Coronary artery (tissue), 2 donors: Measurements from ENCODE around the gene MCCC2.
"Not testable (repeated sequence)": the region's sequence is repeated elsewhere in the genome, so short reads cannot be mapped to it uniquely, and the experiment has no call there.

ENCODE experiments used
- DNase-seq: peaks from one replicate; pipeline ENCODE4 v3.0.0-alpha.2; 2017; ENCODE audit warnings: low spot score
- H3K27ac ChIP-seq, 2 donors: fragments of 200-600 bp; sonication (generic); one replicate each; pipeline ENCODE4 v1.5.1; 2016 to 2019
- H3K4me3 ChIP-seq: fragments of 200-600 bp; sonication (generic); 2 replicates; pipeline ENCODE4 v1.5.1; 2016; ENCODE audit warnings: mild to moderate bottlenecking, moderate library complexity
- TF ChIP-seq, protein P1 (sequence below): fragments of 200-600 bp; sonication (generic); IDR thresholded peaks from one replicate; pipeline ENCODE4 v1.5.1; 2019; ENCODE audit warnings: antibody characterized with exemption

The MCCC2 gene

DNA sequence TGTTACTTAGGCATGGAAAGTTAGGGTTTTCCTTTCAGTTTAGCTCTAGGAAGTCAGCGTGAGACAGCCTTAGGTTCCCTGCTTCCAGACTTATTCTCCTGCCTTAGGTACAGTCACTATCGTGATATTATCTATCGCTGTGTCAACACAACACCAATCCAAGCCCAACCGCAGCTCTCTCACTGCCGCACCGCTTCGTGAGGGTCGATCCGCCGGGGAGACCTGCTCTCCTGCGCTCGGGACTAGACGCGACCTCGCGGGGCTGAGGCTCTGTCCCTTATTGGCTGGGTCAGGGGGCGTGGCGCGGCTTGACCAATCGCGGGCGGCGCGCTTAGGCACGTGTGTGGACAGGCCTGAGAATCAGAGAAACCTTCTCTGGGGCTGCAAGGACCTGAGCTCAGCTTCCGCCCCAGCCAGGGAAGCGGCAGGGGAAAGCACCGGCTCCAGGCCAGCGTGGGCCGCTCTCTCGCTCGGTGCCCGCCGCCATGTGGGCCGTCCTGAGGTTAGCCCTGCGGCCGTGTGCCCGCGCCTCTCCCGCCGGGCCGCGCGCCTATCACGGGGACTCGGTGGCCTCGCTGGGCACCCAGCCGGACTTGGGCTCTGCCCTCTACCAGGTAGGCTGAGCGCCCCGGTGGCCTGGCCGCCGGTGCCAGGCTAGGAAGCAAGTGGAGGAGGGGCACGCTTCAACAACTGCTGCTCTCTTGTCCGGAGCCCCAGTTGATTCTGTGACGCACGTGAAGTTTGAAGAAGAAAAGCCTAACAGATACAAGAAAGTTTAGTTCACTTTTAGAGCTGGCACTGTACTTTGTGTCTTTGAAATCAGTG lies at the start of gene MCCC2:
MCCC2 (plus strand) TSS at position 400 of the 825 bp plus-strand sequence; CDS start at position 486, 86 bp downstream.
- Histone ChIP-seq H3K27ac (peak within 1 kb of the TSS; percentile 71 to 92), H3K4me3 (peak within 1 kb of the TSS; percentile 96)
- DNase-seq = peak; percentile 98
- TF ChIP-seq, protein P1, sequence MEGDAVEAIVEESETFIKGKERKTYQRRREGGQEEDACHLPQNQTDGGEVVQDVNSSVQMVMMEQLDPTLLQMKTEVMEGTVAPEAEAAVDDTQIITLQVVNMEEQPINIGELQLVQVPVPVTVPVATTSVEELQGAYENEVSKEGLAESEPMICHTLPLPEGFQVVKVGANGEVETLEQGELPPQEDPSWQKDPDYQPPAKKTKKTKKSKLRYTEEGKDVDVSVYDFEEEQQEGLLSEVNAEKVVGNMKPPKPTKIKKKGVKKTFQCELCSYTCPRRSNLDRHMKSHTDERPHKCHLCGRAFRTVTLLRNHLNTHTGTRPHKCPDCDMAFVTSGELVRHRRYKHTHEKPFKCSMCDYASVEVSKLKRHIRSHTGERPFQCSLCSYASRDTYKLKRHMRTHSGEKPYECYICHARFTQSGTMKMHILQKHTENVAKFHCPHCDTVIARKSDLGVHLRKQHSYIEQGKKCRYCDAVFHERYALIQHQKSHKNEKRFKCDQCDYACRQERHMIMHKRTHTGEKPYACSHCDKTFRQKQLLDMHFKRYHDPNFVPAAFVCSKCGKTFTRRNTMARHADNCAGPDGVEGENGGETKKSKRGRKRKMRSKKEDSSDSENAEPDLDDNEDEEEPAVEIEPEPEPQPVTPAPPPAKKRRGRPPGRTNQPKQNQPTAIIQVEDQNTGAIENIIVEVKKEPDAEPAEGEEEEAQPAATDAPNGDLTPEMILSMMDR = no peak

DNA sequence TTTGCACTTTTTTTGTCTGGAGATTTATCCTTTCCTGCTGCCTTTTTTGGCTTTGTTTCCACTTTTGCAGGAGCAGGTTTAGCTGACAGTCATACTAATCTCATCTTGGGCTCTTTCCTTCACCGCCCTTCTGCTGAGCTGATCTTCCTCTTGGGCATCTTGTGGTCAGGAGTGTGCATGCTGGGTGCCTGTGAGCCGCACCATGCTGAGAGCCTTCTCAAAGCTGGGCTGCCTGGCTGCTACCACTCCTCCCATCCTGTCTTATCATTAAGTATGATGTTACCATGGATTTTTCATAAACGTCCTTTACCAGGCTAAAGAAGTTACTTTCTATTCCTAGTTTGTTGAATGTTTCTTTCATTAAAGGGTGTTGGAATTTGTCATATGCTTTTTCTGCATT lies 49.5 kb upstream of the MCCC2 start:
- no peak overlapping the region for H3K4me3 ChIP-seq
- H3K27ac ChIP-seq = no peak overlapping the region
- TF ChIP-seq, protein P1 = no peak
- no peak for DNase-seq

DNA sequence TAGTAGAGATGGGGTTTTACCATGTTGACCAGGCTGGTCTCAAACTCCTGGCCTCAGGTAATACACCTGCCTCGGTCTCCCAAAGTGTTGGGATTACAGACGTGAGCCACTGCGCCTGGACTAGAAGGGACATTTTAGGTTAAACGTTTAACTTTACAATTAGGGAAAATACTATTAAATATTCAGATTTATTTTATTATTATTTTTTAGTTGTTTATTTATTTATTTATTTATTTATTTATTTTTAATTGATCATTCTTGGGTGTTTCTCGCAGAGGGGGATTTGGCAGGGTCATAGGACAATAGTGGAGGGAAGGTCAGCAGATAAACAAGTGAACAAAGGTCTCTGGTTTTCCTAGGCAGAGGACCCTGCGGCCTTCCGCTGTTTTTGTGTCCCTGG lies 36.3 kb upstream of the MCCC2 start:
- H3K4me3 ChIP-seq, DNase-seq, H3K27ac ChIP-seq: not testable (repeated sequence)

GRCh38 chr5:71551582-71551981 lies 35.6 kb upstream of the MCCC2 start:
- not testable (repeated sequence) for DNase-seq, H3K27ac ChIP-seq, H3K4me3 ChIP-seq

- not testable (repeated sequence) for H3K27ac ChIP-seq, DNase-seq
Observed at GRCh38 chr5:71552026-71552749, 35.0 kb upstream of the MCCC2 start.

DNA sequence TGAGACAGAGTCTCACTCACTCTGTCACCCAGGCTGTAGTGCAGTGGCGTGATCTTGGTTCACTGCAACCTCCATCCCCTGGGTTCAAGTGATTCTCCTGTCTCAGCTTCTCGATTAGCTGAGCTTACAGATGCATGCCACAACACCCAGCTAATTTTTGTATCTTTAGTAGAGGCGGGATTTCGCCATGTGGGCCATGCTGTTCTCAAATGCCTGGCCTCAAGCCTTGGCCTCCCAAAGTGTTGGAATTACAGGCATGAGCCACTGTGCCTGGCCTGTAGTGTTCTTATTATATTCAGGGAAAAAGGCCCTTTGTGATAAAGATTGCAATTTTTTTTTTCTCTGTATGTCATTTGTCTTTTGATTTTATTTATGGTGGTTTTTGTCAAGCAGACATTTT lies 24.0 kb upstream of the MCCC2 start:
- no peak for DNase-seq
- Histone ChIP-seq H3K4me3 (no peak overlapping the region), H3K27ac (no peak overlapping the region)
- TF ChIP-seq, protein P1 = no peak

More at GRCh38 chr5:71552026-71552749, 35.0 kb upstream of the MCCC2 start:
- H3K4me3 ChIP-seq = not testable (repeated sequence)

DNA sequence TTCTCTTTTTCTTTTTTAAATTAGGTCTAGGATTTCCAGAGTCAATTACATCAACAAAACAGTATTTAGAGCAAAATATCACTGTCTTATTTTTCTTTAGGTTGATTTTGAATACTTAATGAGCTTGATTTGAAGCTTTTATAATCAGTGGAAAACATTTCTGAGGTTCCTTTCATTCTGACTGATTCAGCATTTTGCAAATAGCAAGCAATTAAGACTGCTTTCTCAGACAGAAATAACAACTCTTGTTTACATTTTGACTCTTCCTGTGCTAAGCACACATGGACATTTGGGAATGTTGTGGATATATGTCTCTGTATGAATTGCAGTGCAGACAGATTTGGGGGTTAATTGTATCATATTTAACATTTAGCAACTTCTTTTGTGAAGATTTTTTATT lies 22.2 kb upstream of the MCCC2 start:
- Histone ChIP-seq H3K4me3 (no peak overlapping the region), H3K27ac (no peak overlapping the region)
- TF ChIP-seq, protein P1 = no peak
- DNase-seq = no peak

DNA sequence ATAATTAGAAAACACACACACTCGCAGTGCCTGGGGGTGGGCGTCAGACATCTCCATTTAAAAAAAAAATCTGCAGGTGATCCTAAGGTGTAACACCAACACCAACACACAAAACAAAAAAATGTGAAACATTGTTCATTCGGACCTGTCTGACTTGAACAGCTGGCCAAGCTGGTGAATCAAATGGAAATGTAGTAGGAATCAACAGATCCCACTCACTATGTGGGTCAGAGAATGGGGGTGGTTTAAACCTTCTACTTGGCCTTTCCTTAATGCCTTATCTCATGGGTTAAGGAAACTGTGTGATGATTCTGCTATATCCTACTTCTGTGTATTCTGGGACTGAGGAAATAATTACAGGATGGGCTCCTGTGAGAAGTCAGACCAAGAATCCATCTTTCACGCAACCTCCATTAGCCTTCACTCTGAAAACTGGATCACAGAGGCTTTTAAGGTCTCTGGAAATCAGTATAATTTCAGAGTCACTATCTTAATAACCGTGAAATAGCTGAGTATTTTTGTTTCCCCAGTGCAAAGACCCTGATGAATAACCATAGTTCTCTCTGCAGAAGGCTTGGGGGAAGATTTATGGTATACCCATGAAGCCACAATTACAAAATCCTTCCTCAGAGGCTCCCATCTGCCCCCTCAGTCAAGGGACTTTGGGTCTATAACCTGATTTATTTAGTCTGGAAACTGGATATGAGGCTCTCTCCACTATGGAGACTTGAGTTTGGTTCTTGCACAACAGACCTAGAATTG lies 17.2 kb upstream of the MCCC2 start:
- TF ChIP-seq, protein P1 = no peak
- Histone ChIP-seq H3K4me3 (no peak overlapping the region), H3K27ac (no peak overlapping the region)
- no peak for DNase-seq

GRCh38 chr5:71571811-71572210 lies 15.3 kb upstream of the MCCC2 start:
- H3K27ac ChIP-seq, H3K4me3 ChIP-seq, DNase-seq: not testable (repeated sequence)
